Natural killer cell (primary cell): ENCODE data around the gene ADAM19. TPM values are rescaled to one million over a fixed set of nuclear protein-coding genes. Genes with fewer than 3 reads are reported as not detected.
A peak's percentile ranks its signal among the peaks of the same experiment; 100 is the strongest.

ENCODE experiments used
- ATAC-seq, 3 donors: fragments of 150-1000 bp in 2 of 3; fragments of 200-7000 bp in 1 of 3; cut with Tn5 transposase; 1 replicate in 1 of 3; 2 replicates in 2 of 3; pipeline ENCODE4 v1.10.0; 2021; ENCODE audit warnings: mild to moderate bottlenecking in 2 of 3, moderate library complexity in 2 of 3
- DNase-seq, 2 donors: peaks; one replicate each; pipeline versions ENCODE4 v3.0.0 to v3.0.0-alpha.2; 2013 to 2021; ENCODE audit warnings: mixed read lengths in 1 of 2
- H3K27ac ChIP-seq: one replicate; pipeline ENCODE4 v1.5.1; 2013; ENCODE audit warnings: mild to moderate bottlenecking, low read length
- H3K27me3 ChIP-seq: one replicate; pipeline ENCODE4 v1.6.1; 2013; ENCODE audit warnings: low read length; ENCODE audit not compliant: control insufficient read depth, insufficient read depth
- H3K36me3 ChIP-seq: one replicate; pipeline ENCODE4 v1.6.1; 2013; ENCODE audit warnings: low read length; ENCODE audit not compliant: control insufficient read depth, insufficient read depth
- H3K4me1 ChIP-seq: one replicate; pipeline ENCODE4 v1.6.1; 2013; ENCODE audit warnings: low read length; ENCODE audit not compliant: control insufficient read depth, insufficient read depth
- H3K4me3 ChIP-seq: one replicate; pipeline ENCODE4 v1.5.1; 2013; ENCODE audit warnings: low read length
- H3K9me3 ChIP-seq: one replicate; pipeline ENCODE4 v1.6.1; 2013; ENCODE audit warnings: low read length; ENCODE audit not compliant: control insufficient read depth, insufficient read depth
- H3K27ac Mint-ChIP-seq, 2 donors: one replicate each; pipeline ENCODE4 v1.8.0; 2022; ENCODE audit warnings: mild to moderate bottlenecking in 2 of 2, mixed read lengths in 2 of 2, moderate library complexity in 1 of 2
- H3K27me3 Mint-ChIP-seq, 2 donors: one replicate each; pipeline ENCODE4 v1.8.0; 2022; ENCODE audit warnings: low read depth in 2 of 2, mixed read lengths in 2 of 2
- H3K36me3 Mint-ChIP-seq: one replicate; pipeline ENCODE4 v1.8.0; 2022; ENCODE audit warnings: mixed read lengths
- H3K4me1 Mint-ChIP-seq, 2 donors: one replicate each; pipeline ENCODE4 v1.8.0; 2022; ENCODE audit warnings: mixed read lengths in 2 of 2
- H3K4me3 Mint-ChIP-seq: one replicate; pipeline ENCODE4 v1.8.0; 2022; ENCODE audit warnings: mild to moderate bottlenecking, moderate library complexity, mixed read lengths
- H3K9me3 Mint-ChIP-seq, 2 donors: one replicate each; pipeline ENCODE4 v1.8.0; 2022; ENCODE audit warnings: mixed read lengths in 2 of 2
- CTCF ChIP-seq: fragments of 200-600 bp; IDR thresholded peaks from one replicate; pipeline ENCODE4 v1.8.0; 2022; ENCODE audit warnings: antibody characterized with exemption
- WGBS: methylation state at CpG from one replicate; pipeline ENCODE4 v1.1.7; 2013; ENCODE audit warnings: missing lambda C conversion rate; ENCODE audit not compliant: insufficient coverage; 5-methylcytosine and 5-hydroxymethylcytosine counted together
- intact Hi-C: fragments of 100-400 bp; cut with micrococcal nuclease; formaldehyde crosslinking; loops from one replicate; pipeline ENCODE4 v1.14.2; 2022
- total RNA-seq, 4 donors: library from RNA; stranded (reverse); fragments of 120-200 nt in 1 of 4; gene quantifications; one replicate each; pipeline versions ENCODE4 v1.2.3 to v1.2.4, GENCODE V29; 2013 to 2022

Gene ADAM19
- total RNA-seq, 3 donors from 2014 or later (not counting 1 experiment from before 2014, with no cell fraction given), result 1.2 to 28.0 (median 4.7) TPM

GRCh38 chr5:157497875-157498611 lies 77.5 kb downstream of the ADAM19 start:
- Mint-ChIP-seq H3K9me3 (peaks cover 0 to 2% of the 10 kb centered on the region in 2 donors), H3K4me3 (no peak overlapping the region), H3K4me1 (peaks cover 10 to 12% of the 10 kb centered on the region in 2 donors), H3K27ac (no peak overlapping the region), H3K36me3 (no peaks in the 10 kb centered on the region), H3K27me3 (no peaks in the 10 kb centered on the region)
- 97% methylated on average over 10 of the region's 10 CpGs for WGBS
- H3K9me3 ChIP-seq, result no peaks in the 10 kb centered on the region
- peaks cover 24% of the 10 kb centered on the region for H3K4me1 ChIP-seq
- ATAC-seq (no peak), DNase-seq (no peak)
- no peak for TF ChIP-seq CTCF
- no peak overlapping the region for H3K4me3 ChIP-seq
- no peaks in the 10 kb centered on the region for H3K36me3 ChIP-seq
- H3K27ac ChIP-seq, result no peak overlapping the region
- H3K27me3 ChIP-seq, result no peaks in the 10 kb centered on the region
- intact Hi-C loops, result no loop called here

GRCh38 chr5:157496864-157497263 lies 78.7 kb downstream of the ADAM19 start:
- peaks cover 0 to 2% of the 10 kb centered on the region in 2 donors for H3K9me3 Mint-ChIP-seq
- TF ChIP-seq CTCF, result no peak
- Histone ChIP-seq H3K9me3 (no peaks in the 10 kb centered on the region), H3K4me3 (no peak overlapping the region), H3K36me3 (no peaks in the 10 kb centered on the region), H3K27ac (no peak overlapping the region), H3K4me1 (peaks cover 15% of the 10 kb centered on the region), H3K27me3 (no peaks in the 10 kb centered on the region)
- no peak overlapping the region for H3K27ac Mint-ChIP-seq
- H3K27me3 Mint-ChIP-seq, result no peaks in the 10 kb centered on the region
- no peaks in the 10 kb centered on the region for H3K36me3 Mint-ChIP-seq
- 95% methylated on average over 8 of the region's 8 CpGs for WGBS
- intact Hi-C loops, result no loop called here
- peaks cover 0 to under 1% of the 10 kb centered on the region in 2 donors for H3K4me1 Mint-ChIP-seq
- DNase-seq (no peak), ATAC-seq (no peak)
- no peak overlapping the region for H3K4me3 Mint-ChIP-seq

GRCh38 chr5:157494178-157494832 lies 81.3 kb downstream of the ADAM19 start:
- Mint-ChIP-seq H3K4me1 (no peaks in the 10 kb centered on the region), H3K9me3 (peaks cover 0 to 2% of the 10 kb centered on the region in 2 donors), H3K27me3 (no peaks in the 10 kb centered on the region), H3K27ac (no peak overlapping the region), H3K36me3 (no peaks in the 10 kb centered on the region), H3K4me3 (no peak overlapping the region)
- intact Hi-C loops, result no loop called here
- DNase-seq (no peak), ATAC-seq (peak in 2 of 3 donors; percentile 48 to 81)
- no peaks in the 10 kb centered on the region for H3K27me3 ChIP-seq
- H3K4me3 ChIP-seq, result no peak overlapping the region
- 80% methylated on average over 5 of the region's 5 CpGs for WGBS
- no peaks in the 10 kb centered on the region for H3K36me3 ChIP-seq
- no peak overlapping the region for H3K27ac ChIP-seq
- no peak for TF ChIP-seq CTCF
- no peaks in the 10 kb centered on the region for H3K9me3 ChIP-seq
- H3K4me1 ChIP-seq, result no peaks in the 10 kb centered on the region
